Uterus (tissue), 2 donors: ENCODE results near the gene PLK1.

Source experiments
- CTCF ChIP-seq, 4 experiments: fragments of 200-600 bp in 2 of 4; fragments of 450-650 bp in 2 of 4; sonication (generic) in 2 of 4; IDR thresholded peaks; one replicate each; pipeline ENCODE4 v1.5.1; 2016 to 2019; ENCODE audit warnings: antibody characterized with exemption in 4 of 4, mild to moderate bottlenecking in 2 of 4, moderate library complexity in 1 of 4
- POLR2A ChIP-seq, 2 donors: fragments of 450-650 bp; IDR thresholded peaks; one replicate each; pipeline ENCODE4 v1.6.1; 2016; ENCODE audit warnings: antibody characterized with exemption in 2 of 2, mild to moderate bottlenecking in 1 of 2, moderate library complexity in 1 of 2

- TF ChIP-seq CTCF (IDR thresholded peaks at IDR 0.05), result no peak
- no peak for TF ChIP-seq POLR2A (IDR thresholded peaks at IDR 0.05)
Measured at GRCh38 chr16:23724785-23725131, 46.1 kb downstream of the PLK1 start.
